ENCODE measurements around the gene NEURL1B.

Gene NEURL1B

GRCh38 chr5:172701291-172701656 lies 60.2 kb downstream of the NEURL1B start:
- no CpG with 5 or more reads among the region's 5 CpGs for WGBS (ENCODE audit: extremely low coverage, insufficient coverage, insufficient read length)
- no peak overlapping the region for H2AK5ac ChIP-seq (ENCODE audit: low read length)
- H4K8ac ChIP-seq (ENCODE audit: low read depth, low read length), result no peak overlapping the region
- H3K27ac ChIP-seq (ENCODE audit: low read depth, low read length), result no peak overlapping the region
- no peak overlapping the region for H3K23ac ChIP-seq (ENCODE audit: low read length)
- peaks cover 2% of the 10 kb centered on the region for H3K79me2 ChIP-seq (ENCODE audit: control insufficient read depth, insufficient read depth, low read length, poor library complexity)
- peaks cover 2% of the 10 kb centered on the region for H3K79me1 ChIP-seq (ENCODE audit: low read length)
- no peaks in the 10 kb centered on the region for H3K36me3 ChIP-seq (ENCODE audit: control insufficient read depth in 1 of 2, insufficient read depth in 2 of 2, low read length in 2 of 2)
- no peak overlapping the region for H3K4me3 ChIP-seq (ENCODE audit: low read depth, low read length)
- H2BK5ac ChIP-seq (ENCODE audit: low read depth, low read length, poor library complexity), result no peak overlapping the region
- no peak overlapping the region for H2AFZ ChIP-seq (ENCODE audit: insufficient read depth, low read length, poor library complexity)
- H3K4me1 ChIP-seq (ENCODE audit: control insufficient read depth in 1 of 2, insufficient read depth in 2 of 2, low read length in 2 of 2), result peaks cover 0 to 6% of the 10 kb centered on the region in 2 experiments
- H3K18ac ChIP-seq (ENCODE audit: low read length), result no peak overlapping the region
- no peaks in the 10 kb centered on the region for H3K27me3 ChIP-seq (ENCODE audit: insufficient read depth, low read length)
- no peak overlapping the region for H4K91ac ChIP-seq (ENCODE audit: low read depth, low read length)
- peaks cover 2% of the 10 kb centered on the region for H3K9me3 ChIP-seq (ENCODE audit: insufficient read depth, low read depth, low read length)
- no peak for DNase-seq
- no peak overlapping the region for H2BK120ac ChIP-seq (ENCODE audit: insufficient read depth, low read length, poor library complexity)
- H3K4ac ChIP-seq (ENCODE audit: low read depth, low read length), result no peak overlapping the region
- no peak overlapping the region for H3K9ac ChIP-seq (ENCODE audit: low read length)
- no peak overlapping the region for H3K4me2 ChIP-seq (ENCODE audit: low read length)
- no peak overlapping the region for H3K14ac ChIP-seq (ENCODE audit: low read length)
- no peak overlapping the region for H2BK12ac ChIP-seq (ENCODE audit: low read length)
- H4K12ac ChIP-seq (ENCODE audit: low read depth, low read length), result no peak overlapping the region

GRCh38 chr5:172703952-172704351 lies 62.9 kb downstream of the NEURL1B start:
- H3K9me3 ChIP-seq (ENCODE audit: insufficient read depth, low read depth, low read length), result peaks cover 2% of the 10 kb centered on the region
- no peak overlapping the region for H3K23ac ChIP-seq (ENCODE audit: low read length)
- H3K36me3 ChIP-seq (ENCODE audit: control insufficient read depth in 1 of 2, insufficient read depth in 2 of 2, low read length in 2 of 2), result no peaks in the 10 kb centered on the region
- no peak overlapping the region for H2BK5ac ChIP-seq (ENCODE audit: low read depth, low read length, poor library complexity)
- H3K27me3 ChIP-seq (ENCODE audit: insufficient read depth, low read length), result no peaks in the 10 kb centered on the region
- no peaks in the 10 kb centered on the region for H3K79me2 ChIP-seq (ENCODE audit: control insufficient read depth, insufficient read depth, low read length, poor library complexity)
- H3K4me2 ChIP-seq (ENCODE audit: low read length), result no peak overlapping the region
- no peak overlapping the region for H2BK12ac ChIP-seq (ENCODE audit: low read length)
- H4K91ac ChIP-seq (ENCODE audit: low read depth, low read length), result no peak overlapping the region
- H4K8ac ChIP-seq (ENCODE audit: low read depth, low read length), result no peak overlapping the region
- no CpG with 5 or more reads among the region's 7 CpGs for WGBS (ENCODE audit: extremely low coverage, insufficient coverage, insufficient read length)
- H3K79me1 ChIP-seq (ENCODE audit: low read length), result no peaks in the 10 kb centered on the region
- no peak overlapping the region for H3K14ac ChIP-seq (ENCODE audit: low read length)
- H3K9ac ChIP-seq (ENCODE audit: low read length), result no peak overlapping the region
- H3K4me3 ChIP-seq (ENCODE audit: low read depth, low read length), result no peak overlapping the region
- no peak overlapping the region for H3K18ac ChIP-seq (ENCODE audit: low read length)
- H3K27ac ChIP-seq (ENCODE audit: low read depth, low read length), result no peak overlapping the region
- no peak for DNase-seq
- no peak overlapping the region for H2AK5ac ChIP-seq (ENCODE audit: low read length)
- peaks cover 0 to 2% of the 10 kb centered on the region in 2 experiments for H3K4me1 ChIP-seq (ENCODE audit: control insufficient read depth in 1 of 2, insufficient read depth in 2 of 2, low read length in 2 of 2)
- H4K12ac ChIP-seq (ENCODE audit: low read depth, low read length), result no peak overlapping the region
- H2AFZ ChIP-seq (ENCODE audit: insufficient read depth, low read length, poor library complexity), result no peak overlapping the region
- no peak overlapping the region for H3K4ac ChIP-seq (ENCODE audit: low read depth, low read length)
- no peak overlapping the region for H2BK120ac ChIP-seq (ENCODE audit: insufficient read depth, low read length, poor library complexity)

GRCh38 chr5:172705576-172706084 lies 64.6 kb downstream of the NEURL1B start:
- Histone ChIP-seq H2AK5ac (ENCODE audit: low read length) (no peak overlapping the region), H3K9ac (ENCODE audit: low read length) (no peak overlapping the region), H3K4ac (ENCODE audit: low read depth, low read length) (no peak overlapping the region), H4K12ac (ENCODE audit: low read depth, low read length) (no peak overlapping the region), H2BK5ac (ENCODE audit: low read depth, low read length, poor library complexity) (no peak overlapping the region), H2AFZ (ENCODE audit: insufficient read depth, low read length, poor library complexity) (no peak overlapping the region), H3K4me2 (ENCODE audit: low read length) (no peak overlapping the region), H3K79me1 (ENCODE audit: low read length) (no peaks in the 10 kb centered on the region), H3K4me3 (ENCODE audit: low read depth, low read length) (no peak overlapping the region), H3K18ac (ENCODE audit: low read length) (no peak overlapping the region), H3K4me1 (ENCODE audit: control insufficient read depth in 1 of 2, insufficient read depth in 2 of 2, low read length in 2 of 2) (no peaks in the 10 kb centered on the region), H2BK120ac (ENCODE audit: insufficient read depth, low read length, poor library complexity) (no peak overlapping the region), H3K27ac (ENCODE audit: low read depth, low read length) (no peak overlapping the region), H3K27me3 (ENCODE audit: insufficient read depth, low read length) (no peaks in the 10 kb centered on the region), H3K14ac (ENCODE audit: low read length) (no peak overlapping the region), H3K79me2 (ENCODE audit: control insufficient read depth, insufficient read depth, low read length, poor library complexity) (no peaks in the 10 kb centered on the region), H4K8ac (ENCODE audit: low read depth, low read length) (no peak overlapping the region), H3K9me3 (ENCODE audit: insufficient read depth, low read depth, low read length) (peaks cover 2% of the 10 kb centered on the region), H3K23ac (ENCODE audit: low read length) (no peak overlapping the region), H4K91ac (ENCODE audit: low read depth, low read length) (no peak overlapping the region), H2BK12ac (ENCODE audit: low read length) (no peak overlapping the region), H3K36me3 (ENCODE audit: control insufficient read depth in 1 of 2, insufficient read depth in 2 of 2, low read length in 2 of 2) (no peaks in the 10 kb centered on the region)
- peak in 1 of 2 donors; percentile 49 for DNase-seq

GRCh38 chr5:172706796-172707195 lies 65.7 kb downstream of the NEURL1B start:
- no CpG with 5 or more reads among the region's 4 CpGs for WGBS (ENCODE audit: extremely low coverage, insufficient coverage, insufficient read length)
- Histone ChIP-seq H3K27ac (ENCODE audit: low read depth, low read length) (no peak overlapping the region), H2BK12ac (ENCODE audit: low read length) (no peak overlapping the region), H3K23ac (ENCODE audit: low read length) (no peak overlapping the region), H2AK5ac (ENCODE audit: low read length) (no peak overlapping the region), H3K9ac (ENCODE audit: low read length) (no peak overlapping the region), H2AFZ (ENCODE audit: insufficient read depth, low read length, poor library complexity) (no peak overlapping the region), H2BK120ac (ENCODE audit: insufficient read depth, low read length, poor library complexity) (no peak overlapping the region), H3K4me2 (ENCODE audit: low read length) (no peak overlapping the region), H3K27me3 (ENCODE audit: insufficient read depth, low read length) (no peaks in the 10 kb centered on the region), H3K79me2 (ENCODE audit: control insufficient read depth, insufficient read depth, low read length, poor library complexity) (no peaks in the 10 kb centered on the region), H4K12ac (ENCODE audit: low read depth, low read length) (no peak overlapping the region), H3K18ac (ENCODE audit: low read length) (no peak overlapping the region), H3K4me1 (ENCODE audit: control insufficient read depth in 1 of 2, insufficient read depth in 2 of 2, low read length in 2 of 2) (no peaks in the 10 kb centered on the region), H3K36me3 (ENCODE audit: control insufficient read depth in 1 of 2, insufficient read depth in 2 of 2, low read length in 2 of 2) (no peaks in the 10 kb centered on the region), H4K91ac (ENCODE audit: low read depth, low read length) (no peak overlapping the region), H3K9me3 (ENCODE audit: insufficient read depth, low read depth, low read length) (peaks cover 2% of the 10 kb centered on the region), H2BK5ac (ENCODE audit: low read depth, low read length, poor library complexity) (no peak overlapping the region), H4K8ac (ENCODE audit: low read depth, low read length) (no peak overlapping the region), H3K79me1 (ENCODE audit: low read length) (no peaks in the 10 kb centered on the region), H3K4me3 (ENCODE audit: low read depth, low read length) (no peak overlapping the region), H3K14ac (ENCODE audit: low read length) (no peak overlapping the region), H3K4ac (ENCODE audit: low read depth, low read length) (no peak overlapping the region)
- no peak for DNase-seq
